ENCODE results near the gene TSPYL4. TPM values are rescaled to one million over a fixed set of nuclear protein-coding genes. Genes with fewer than 3 reads are reported as not detected.

The TSPYL4 gene
- total and polyA plus RNA-seq, 2 of the 8 experiments (the other 6 are each of a cell fraction or from before 2014, with no cell fraction given): 20.5 to 22.6 TPM

GRCh38 chr6:116278854-116279231, 25.0 kb upstream of the TSPYL4 start:
- Histone ChIP-seq H3K27me3 (replicated peaks in 1 of 4; ENCODE audit: control insufficient read depth in 3 of 4, extremely low read depth in 1 of 4, insufficient read depth in 3 of 4, low read length in 3 of 4) (no peaks in the 10 kb centered on the region), H4K20me1 (replicated peaks in 1 of 2; ENCODE audit: control insufficient read depth in 1 of 2, insufficient read depth in 2 of 2, low read length in 2 of 2) (peaks cover 10 to 14% of the 10 kb centered on the region in 2 experiments), H2BK120ac (replicated peaks; ENCODE audit: low read depth, low read length) (no peak overlapping the region), H2BK5ac (ENCODE audit: low read depth, low read length) (peak overlapping the region; percentile 90), H3K27ac (ENCODE audit: low read depth, low read length) (peak overlapping the region; percentile 96), H3K18ac (ENCODE audit: extremely low read depth, low read length) (no peak overlapping the region; the same call in 1 of the 2 replicates), H3K4me1 (replicated peaks in 1 of 4; ENCODE audit: control insufficient read depth in 3 of 4, insufficient read depth in 4 of 4, low read length in 3 of 4) (peaks cover 3 to 14% (median 10%) of the 10 kb centered on the region in 4 experiments; a peak in 5 of 7 replicates), H2BK12ac (ENCODE audit: low read depth, low read length) (no peak overlapping the region; the same call in 1 of the 2 replicates), H3K4me3 (ENCODE audit: extremely low read depth in 1 of 4, insufficient read depth in 2 of 4, low read depth in 3 of 4, low read length in 4 of 4) (peak overlapping the region; percentile 89 to 100 (median 92)), H2AK5ac (ENCODE audit: low read depth, low read length) (peak overlapping the region; percentile 66; the same call in 1 of the 2 replicates), H3K4ac (replicated peaks; ENCODE audit: insufficient read length, low read depth, low read length) (no peak overlapping the region), H4K91ac (replicated peaks; ENCODE audit: insufficient read length, low read length) (no peak overlapping the region), H4K8ac (ENCODE audit: extremely low read depth, insufficient read depth, low read length) (peak overlapping the region; percentile 94; the same call in 1 of the 2 replicates), H3K23me2 (ENCODE audit: low read depth, low read length) (peaks cover 6% of the 10 kb centered on the region), H3K79me2 (ENCODE audit: control insufficient read depth in 1 of 2, insufficient read depth in 2 of 2, low read length in 2 of 2) (peaks cover 10 to 47% of the 10 kb centered on the region in 2 experiments), H4K5ac (ENCODE audit: insufficient read length, low read depth, low read length) (no peak overlapping the region), H3K23ac (ENCODE audit: insufficient read length) (no peak overlapping the region), H2BK15ac (ENCODE audit: low read length) (no peak overlapping the region), H3K79me1 (ENCODE audit: low read depth, low read length) (peaks cover 6% of the 10 kb centered on the region), H3K36me3 (ENCODE audit: control insufficient read depth in 2 of 4, insufficient read depth in 4 of 4, low read length in 3 of 4) (peaks cover 2 to 12% (median 4%) of the 10 kb centered on the region in 4 experiments; a peak in 3 of 8 replicates), H3K4me2 (ENCODE audit: insufficient read depth in 1 of 2, low read depth in 2 of 2, low read length in 2 of 2) (peak overlapping the region; percentile 82 to 98), H3K9me3 (ENCODE audit: insufficient read depth in 2 of 2, low read depth in 1 of 2, low read length in 1 of 2) (no peaks in the 10 kb centered on the region), H3K56ac (replicated peaks; ENCODE audit: insufficient read length, low read depth, low read length) (peak overlapping the region; percentile 79), H3K14ac (ENCODE audit: insufficient read length) (no peak overlapping the region), H2BK20ac (ENCODE audit: low read length) (no peak overlapping the region), H2AFZ (ENCODE audit: low read length) (no peak overlapping the region), H3K9ac (replicated peaks in 1 of 4; ENCODE audit: extremely low read depth in 1 of 4, low read depth in 3 of 4, low read length in 3 of 4) (peak overlapping the region; percentile 73 to 100 (median 98))
- ChIA-PET CTCF (ENCODE audit: partially characterized antibody) (interaction anchor here (0.6 to 5.3 kb wide), 8 partner anchors 8 to 344 kb away, joined by 3 to 32 read pairs (median 4); no protein-coding TSS in a partner anchor), POLR2A (ENCODE audit: partially characterized antibody) (interaction anchor here (0.7 to 4.5 kb wide), 20 partner anchors 9 to 598 kb away, joined by 3 to 37 read pairs (median 4); partner anchors contain the start of genes DSE, RSPH4A and TSPYL4)
- WGBS, 2 experiments (ENCODE audit: extremely low coverage in 1 of 2, insufficient coverage in 1 of 2, insufficient read length in 1 of 2, insufficient replicate concordance in 2 of 2, low coverage in 1 of 2, low lambda C conversion rate in 2 of 2, missing lambda C conversion rate in 1 of 2): 47% methylated on average over 12 of the region's 12 CpGs; no CpG with 5 or more reads in 1 of the 2 experiments
- DNase-seq (ENCODE audit: low read depth in 1 of 2, low spot score in 2 of 2): no peak
- TF ChIP-seq SIN3A (conservative IDR thresholded peaks at IDR 0.05 in 1 of 2, IDR thresholded peaks at IDR 0.05 in 1 of 2; ENCODE audit: low read depth in 1 of 2, low read length in 2 of 2) (0 out of 4 replicates have a peak, but pooled peaks of 1 of the 2 experiments have one; percentile 21), TCF12 (IDR thresholded peaks at IDR 0.05; ENCODE audit: low read depth, low read length) (no peak), SP2 (IDR thresholded peaks at IDR 0.05; ENCODE audit: low read length) (no peak), RXRA (IDR thresholded peaks at IDR 0.05; ENCODE audit: insufficient read depth, low read depth, low read length) (no peak), POLR2AphosphoS5 (IDR thresholded peaks at IDR 0.05; ENCODE audit: low read depth, low read length) (peak; percentile 17; the same call in 1 of the 2 replicates), SAP30 (IDR thresholded peaks at IDR 0.05; ENCODE audit: insufficient read depth, insufficient replicate concordance, low read length) (no peak), CEBPB (IDR thresholded peaks at IDR 0.05; ENCODE audit: low read depth, low read length) (no peak), ATF3 (IDR thresholded peaks at IDR 0.05; ENCODE audit: insufficient read depth, low read depth, low read length) (no peak), JUN (IDR thresholded peaks at IDR 0.05; ENCODE audit: low read depth, low read length) (no peak), NRF1 (IDR thresholded peaks at IDR 0.05; ENCODE audit: low read depth, low read length) (no peak), HDAC2 (IDR thresholded peaks at IDR 0.05; ENCODE audit: borderline replicate concordance in 1 of 2, low read depth in 2 of 2, low read length in 2 of 2) (no peak), POLR2A (IDR thresholded peaks at IDR 0.05; ENCODE audit: control extremely low read depth in 1 of 2, low read depth in 2 of 2, low read length in 2 of 2) (0 out of 3 replicates have a peak, but pooled peaks of 1 of the 2 experiments have one; percentile 35)
- FAIRE-seq: no peak
